Measurements from ENCODE around the gene ERO1B. TPM values are rescaled to one million over a fixed set of nuclear protein-coding genes. Genes with fewer than 3 reads are reported as not detected.

The ERO1B gene
- total RNA-seq, 1 experiment from 2014 or later: 3.2 TPM

DNA sequence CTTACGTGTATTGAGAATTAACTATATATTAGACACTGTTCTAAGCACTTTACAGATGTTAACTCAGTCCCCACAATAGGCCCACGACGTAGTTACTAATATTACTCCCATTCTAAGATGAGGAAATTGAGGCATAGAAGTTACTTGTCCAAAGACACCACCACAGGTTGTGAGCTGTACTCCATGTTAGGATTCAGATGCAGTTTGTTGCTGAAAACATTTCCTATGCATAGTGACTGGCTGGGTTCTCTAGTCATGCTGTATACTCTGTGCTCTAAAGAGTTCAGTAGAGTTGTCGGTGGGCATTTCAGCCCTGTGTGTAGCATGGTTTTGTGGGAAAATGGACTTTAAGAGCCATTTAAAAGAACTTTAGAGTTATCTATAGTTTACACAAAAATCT, 74.2 kb downstream of the ERO1B start (continued):
- TF ChIP-seq ZNF138 (CRISPR knock-in tag; conservative IDR thresholded peaks at IDR 0.05) (no peak), FOXJ3 (CRISPR knock-in tag; IDR thresholded peaks at IDR 0.05; ENCODE audit: borderline replicate concordance) (no peak), NR3C1 (CRISPR knock-in tag; conservative IDR thresholded peaks at IDR 0.05; ENCODE audit: low read depth) (no peak)

DNA sequence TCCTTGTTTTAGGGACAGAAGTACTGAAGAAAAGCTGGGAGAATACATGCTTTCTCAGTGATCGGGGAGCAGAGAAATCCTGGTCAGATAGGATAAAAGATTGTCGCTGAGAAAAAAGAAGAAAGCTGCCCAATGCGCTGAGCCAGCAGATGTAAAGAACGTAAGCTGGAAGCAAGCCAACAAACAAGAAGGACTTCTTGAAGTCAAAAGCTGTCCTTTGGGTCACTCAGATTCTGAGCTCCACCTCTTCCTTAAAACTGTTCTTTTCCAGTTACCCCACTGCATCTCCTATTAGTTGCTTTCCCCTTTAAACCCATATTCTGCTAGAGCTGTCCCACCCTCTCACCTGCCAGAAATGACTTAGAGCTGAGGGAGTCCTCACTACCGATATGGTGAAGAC, 74.6 kb downstream of the ERO1B start:
- Mint-ChIP-seq H3K36me3 (peaks cover 18% of the 10 kb centered on the region), H3K9me3 (peaks cover 15% of the 10 kb centered on the region), H3K4me3 (no peak overlapping the region), H3K27me3 (ENCODE audit: low read depth) (no peaks in the 10 kb centered on the region), H3K4me1 (peaks cover 12% of the 10 kb centered on the region), H3K27ac (no peak overlapping the region; the same call in none of the 2 replicates)
- ChIA-PET POLR2A (no interaction called here), CTCF (interaction anchor here (0.8 kb wide), 1 partner anchor 282 kb away, joined by 3 read pairs; no protein-coding TSS in a partner anchor)
- DNase-seq (ENCODE audit: low spot score) (no peak), ATAC-seq (no peak)
- TF ChIP-seq SOX15 (CRISPR knock-in tag; IDR thresholded peaks at IDR 0.05) (no peak), GABPB1 (CRISPR knock-in tag; IDR thresholded peaks at IDR 0.05) (no peak), NFE2L1 (CRISPR knock-in tag; IDR thresholded peaks at IDR 0.05) (no peak), JAZF1 (CRISPR knock-in tag; IDR thresholded peaks at IDR 0.05) (no peak), RELA (CRISPR knock-in tag; IDR thresholded peaks at IDR 0.05; ENCODE audit: borderline replicate concordance) (no peak), ZBTB21 (CRISPR knock-in tag; IDR thresholded peaks at IDR 0.05; ENCODE audit: borderline replicate concordance) (no peak), IRF2 (CRISPR knock-in tag; IDR thresholded peaks at IDR 0.05; ENCODE audit: borderline replicate concordance, low read depth) (no peak), ZNF416 (CRISPR knock-in tag; IDR thresholded peaks at IDR 0.05) (no peak), GRHL2 (CRISPR knock-in tag; IDR thresholded peaks at IDR 0.05; ENCODE audit: insufficient replicate concordance, severe bottlenecking) (no peak)
- TF ChIP-seq, protein P1, sequence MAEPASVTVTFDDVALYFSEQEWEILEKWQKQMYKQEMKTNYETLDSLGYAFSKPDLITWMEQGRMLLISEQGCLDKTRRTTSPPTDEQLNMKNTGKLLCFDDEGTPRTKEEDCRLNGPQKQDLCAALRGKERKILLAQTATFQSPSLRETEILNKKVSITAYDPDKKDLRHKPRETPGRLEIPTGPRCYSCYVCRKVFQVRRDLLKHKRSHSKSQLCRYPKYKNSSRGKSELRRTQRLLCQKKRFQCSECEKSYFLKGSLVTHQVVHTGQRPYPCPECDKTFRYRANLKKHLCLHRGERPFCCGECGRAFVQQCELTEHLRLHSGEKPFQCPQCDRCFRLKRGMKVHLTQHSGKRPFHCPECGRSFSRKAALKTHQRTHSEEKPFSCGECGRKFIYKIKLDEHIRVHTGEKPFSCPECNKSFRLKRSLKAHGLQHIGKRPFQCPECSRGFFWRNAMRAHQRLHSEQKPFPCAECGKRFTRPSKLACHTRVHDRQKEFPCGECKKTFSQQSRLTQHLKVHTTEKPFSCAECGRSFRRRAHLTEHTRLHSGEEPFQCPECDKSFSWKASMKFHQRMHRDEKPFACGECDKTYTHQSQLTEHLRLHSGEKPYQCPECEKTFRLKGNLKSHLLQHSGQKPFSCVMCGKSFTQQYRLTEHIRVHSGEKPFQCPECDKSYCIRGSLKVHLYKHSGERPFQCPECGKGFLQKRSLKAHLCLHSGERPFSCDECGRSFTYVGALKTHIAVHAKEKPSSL (CRISPR knock-in tag; conservative IDR thresholded peaks at IDR 0.05): no peak
- TF ChIP-seq, protein P2, sequence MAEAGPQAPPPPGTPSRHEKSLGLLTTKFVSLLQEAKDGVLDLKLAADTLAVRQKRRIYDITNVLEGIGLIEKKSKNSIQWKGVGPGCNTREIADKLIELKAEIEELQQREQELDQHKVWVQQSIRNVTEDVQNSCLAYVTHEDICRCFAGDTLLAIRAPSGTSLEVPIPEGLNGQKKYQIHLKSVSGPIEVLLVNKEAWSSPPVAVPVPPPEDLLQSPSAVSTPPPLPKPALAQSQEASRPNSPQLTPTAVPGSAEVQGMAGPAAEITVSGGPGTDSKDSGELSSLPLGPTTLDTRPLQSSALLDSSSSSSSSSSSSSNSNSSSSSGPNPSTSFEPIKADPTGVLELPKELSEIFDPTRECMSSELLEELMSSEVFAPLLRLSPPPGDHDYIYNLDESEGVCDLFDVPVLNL (CRISPR knock-in tag; IDR thresholded peaks at IDR 0.05; ENCODE audit: borderline replicate concordance, low read depth): no peak
- TF ChIP-seq, protein P3, sequence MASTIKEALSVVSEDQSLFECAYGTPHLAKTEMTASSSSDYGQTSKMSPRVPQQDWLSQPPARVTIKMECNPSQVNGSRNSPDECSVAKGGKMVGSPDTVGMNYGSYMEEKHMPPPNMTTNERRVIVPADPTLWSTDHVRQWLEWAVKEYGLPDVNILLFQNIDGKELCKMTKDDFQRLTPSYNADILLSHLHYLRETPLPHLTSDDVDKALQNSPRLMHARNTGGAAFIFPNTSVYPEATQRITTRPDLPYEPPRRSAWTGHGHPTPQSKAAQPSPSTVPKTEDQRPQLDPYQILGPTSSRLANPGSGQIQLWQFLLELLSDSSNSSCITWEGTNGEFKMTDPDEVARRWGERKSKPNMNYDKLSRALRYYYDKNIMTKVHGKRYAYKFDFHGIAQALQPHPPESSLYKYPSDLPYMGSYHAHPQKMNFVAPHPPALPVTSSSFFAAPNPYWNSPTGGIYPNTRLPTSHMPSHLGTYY (CRISPR knock-in tag; IDR thresholded peaks at IDR 0.05): no peak
- TF ChIP-seq, protein P4, sequence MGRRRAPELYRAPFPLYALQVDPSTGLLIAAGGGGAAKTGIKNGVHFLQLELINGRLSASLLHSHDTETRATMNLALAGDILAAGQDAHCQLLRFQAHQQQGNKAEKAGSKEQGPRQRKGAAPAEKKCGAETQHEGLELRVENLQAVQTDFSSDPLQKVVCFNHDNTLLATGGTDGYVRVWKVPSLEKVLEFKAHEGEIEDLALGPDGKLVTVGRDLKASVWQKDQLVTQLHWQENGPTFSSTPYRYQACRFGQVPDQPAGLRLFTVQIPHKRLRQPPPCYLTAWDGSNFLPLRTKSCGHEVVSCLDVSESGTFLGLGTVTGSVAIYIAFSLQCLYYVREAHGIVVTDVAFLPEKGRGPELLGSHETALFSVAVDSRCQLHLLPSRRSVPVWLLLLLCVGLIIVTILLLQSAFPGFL (CRISPR knock-in tag; IDR thresholded peaks at IDR 0.05; ENCODE audit: borderline replicate concordance): no peak

DNA sequence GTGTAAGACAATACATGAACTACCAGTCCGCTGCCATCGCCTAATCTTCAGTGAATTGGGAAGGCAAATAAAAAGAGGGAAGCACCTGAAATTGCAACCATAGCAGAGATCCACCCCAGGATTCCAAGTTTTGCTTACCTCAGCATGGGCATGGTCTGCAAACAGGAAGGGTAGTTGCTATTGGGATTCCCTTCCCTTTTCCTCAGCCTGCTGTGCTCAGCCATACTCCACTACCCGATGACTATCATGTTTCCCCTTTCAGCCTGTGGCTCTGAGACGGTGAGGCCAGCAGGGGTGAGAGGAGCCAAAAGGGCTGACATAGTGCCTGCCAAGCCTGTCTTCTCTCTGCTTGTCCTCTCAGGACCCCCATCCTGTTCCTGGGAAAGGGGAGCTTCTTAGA, 75.2 kb downstream of the ERO1B start:
- peak overlapping the region; percentile 64 for H3K27ac Mint-ChIP-seq
- peak; percentile 98 for ATAC-seq
- H3K27me3 Mint-ChIP-seq (ENCODE audit: low read depth): no peaks in the 10 kb centered on the region
- POLR2A ChIA-PET: no interaction called here
- TF ChIP-seq FOXK1 (CRISPR knock-in tag; IDR thresholded peaks at IDR 0.05) (no peak), NR3C1 (CRISPR knock-in tag; conservative IDR thresholded peaks at IDR 0.05; ENCODE audit: low read depth) (no peak), PRRX2 (CRISPR knock-in tag; IDR thresholded peaks at IDR 0.05) (no peak), HMGA2 (CRISPR knock-in tag; IDR thresholded peaks at IDR 0.05) (no peak), ZNF263 (CRISPR knock-in tag; IDR thresholded peaks at IDR 0.05; ENCODE audit: low read depth) (no peak), FOXP1 (CRISPR knock-in tag; IDR thresholded peaks at IDR 0.05; ENCODE audit: borderline replicate concordance) (no peak), ZNF423 (CRISPR knock-in tag; IDR thresholded peaks at IDR 0.05) (no peak), SOX15 (CRISPR knock-in tag; IDR thresholded peaks at IDR 0.05) (no peak), SMAD3 (CRISPR knock-in tag; IDR thresholded peaks at IDR 0.05; ENCODE audit: borderline replicate concordance) (no peak)
- TF ChIP-seq, protein P5, sequence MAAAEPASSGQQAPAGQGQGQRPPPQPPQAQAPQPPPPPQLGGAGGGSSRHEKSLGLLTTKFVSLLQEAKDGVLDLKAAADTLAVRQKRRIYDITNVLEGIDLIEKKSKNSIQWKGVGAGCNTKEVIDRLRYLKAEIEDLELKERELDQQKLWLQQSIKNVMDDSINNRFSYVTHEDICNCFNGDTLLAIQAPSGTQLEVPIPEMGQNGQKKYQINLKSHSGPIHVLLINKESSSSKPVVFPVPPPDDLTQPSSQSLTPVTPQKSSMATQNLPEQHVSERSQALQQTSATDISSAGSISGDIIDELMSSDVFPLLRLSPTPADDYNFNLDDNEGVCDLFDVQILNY (CRISPR knock-in tag; IDR thresholded peaks at IDR 0.05): no peak
- TF ChIP-seq, protein P6, sequence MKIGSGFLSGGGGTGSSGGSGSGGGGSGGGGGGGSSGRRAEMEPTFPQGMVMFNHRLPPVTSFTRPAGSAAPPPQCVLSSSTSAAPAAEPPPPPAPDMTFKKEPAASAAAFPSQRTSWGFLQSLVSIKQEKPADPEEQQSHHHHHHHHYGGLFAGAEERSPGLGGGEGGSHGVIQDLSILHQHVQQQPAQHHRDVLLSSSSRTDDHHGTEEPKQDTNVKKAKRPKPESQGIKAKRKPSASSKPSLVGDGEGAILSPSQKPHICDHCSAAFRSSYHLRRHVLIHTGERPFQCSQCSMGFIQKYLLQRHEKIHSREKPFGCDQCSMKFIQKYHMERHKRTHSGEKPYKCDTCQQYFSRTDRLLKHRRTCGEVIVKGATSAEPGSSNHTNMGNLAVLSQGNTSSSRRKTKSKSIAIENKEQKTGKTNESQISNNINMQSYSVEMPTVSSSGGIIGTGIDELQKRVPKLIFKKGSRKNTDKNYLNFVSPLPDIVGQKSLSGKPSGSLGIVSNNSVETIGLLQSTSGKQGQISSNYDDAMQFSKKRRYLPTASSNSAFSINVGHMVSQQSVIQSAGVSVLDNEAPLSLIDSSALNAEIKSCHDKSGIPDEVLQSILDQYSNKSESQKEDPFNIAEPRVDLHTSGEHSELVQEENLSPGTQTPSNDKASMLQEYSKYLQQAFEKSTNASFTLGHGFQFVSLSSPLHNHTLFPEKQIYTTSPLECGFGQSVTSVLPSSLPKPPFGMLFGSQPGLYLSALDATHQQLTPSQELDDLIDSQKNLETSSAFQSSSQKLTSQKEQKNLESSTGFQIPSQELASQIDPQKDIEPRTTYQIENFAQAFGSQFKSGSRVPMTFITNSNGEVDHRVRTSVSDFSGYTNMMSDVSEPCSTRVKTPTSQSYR (CRISPR knock-in tag; IDR thresholded peaks at IDR 0.05): no peak
- peaks cover 21% of the 10 kb centered on the region for H3K9me3 Mint-ChIP-seq
- peaks cover 24% of the 10 kb centered on the region for H3K36me3 Mint-ChIP-seq
- peak; percentile 19 for DNase-seq (ENCODE audit: low spot score)
- CTCF ChIA-PET: no interaction called here
- H3K4me3 Mint-ChIP-seq: no peak overlapping the region
- H3K4me1 Mint-ChIP-seq: peaks cover 12% of the 10 kb centered on the region

Measured in WTC11 (cell line).